Osteocyte (in vitro differentiated cells): ENCODE data around the gene LRRC56. TPM values are rescaled to one million over a fixed set of nuclear protein-coding genes. Genes with fewer than 3 reads are reported as not detected.
"Not testable (repeated sequence)": the region's sequence is repeated elsewhere in the genome, so short reads cannot be mapped to it uniquely, and the experiment has no call there.

ENCODE experiments used
- DNase-seq: peaks from one replicate; pipeline ENCODE4 v3.0.0; 2021; ENCODE audit warnings: mixed read lengths; ENCODE audit not compliant: unreplicated experiment; ENCODE audit errors: extremely low spot score
- H3K27ac Mint-ChIP-seq: one replicate; pipeline ENCODE4 v1.8.0; 2021; ENCODE audit warnings: mild to moderate bottlenecking, mixed read lengths; ENCODE audit not compliant: unreplicated experiment
- H3K27me3 Mint-ChIP-seq: one replicate; pipeline ENCODE4 v1.8.0; 2021; ENCODE audit warnings: mixed read lengths; ENCODE audit not compliant: unreplicated experiment
- H3K36me3 Mint-ChIP-seq: one replicate; pipeline ENCODE4 v1.8.0; 2021; ENCODE audit warnings: mixed read lengths; ENCODE audit not compliant: unreplicated experiment
- H3K4me1 Mint-ChIP-seq: one replicate; pipeline ENCODE4 v1.8.0; 2021; ENCODE audit warnings: mixed read lengths; ENCODE audit not compliant: unreplicated experiment
- H3K4me3 Mint-ChIP-seq: one replicate; pipeline ENCODE4 v1.8.0; 2021; ENCODE audit warnings: mild to moderate bottlenecking, moderate library complexity, mixed read lengths; ENCODE audit not compliant: unreplicated experiment
- H3K9me3 Mint-ChIP-seq: one replicate; pipeline ENCODE4 v1.8.0; 2021; ENCODE audit warnings: mixed read lengths; ENCODE audit not compliant: unreplicated experiment
- total RNA-seq: library from RNA; stranded (reverse); gene quantifications from 2 replicates; pipeline ENCODE4 v1.2.1, GENCODE V29; 2021
- TF ChIP-seq, protein P1 (sequence below): fragments of 200-600 bp; sonication (generic); IDR thresholded peaks from 2 replicates; pipeline ENCODE4 v1.5.0; 2021; ENCODE audit warnings: antibody characterized with exemption, mild to moderate bottlenecking, moderate library complexity

Gene LRRC56
- total RNA-seq, 1 donor from 2014 or later: 3.7 TPM

DNA sequence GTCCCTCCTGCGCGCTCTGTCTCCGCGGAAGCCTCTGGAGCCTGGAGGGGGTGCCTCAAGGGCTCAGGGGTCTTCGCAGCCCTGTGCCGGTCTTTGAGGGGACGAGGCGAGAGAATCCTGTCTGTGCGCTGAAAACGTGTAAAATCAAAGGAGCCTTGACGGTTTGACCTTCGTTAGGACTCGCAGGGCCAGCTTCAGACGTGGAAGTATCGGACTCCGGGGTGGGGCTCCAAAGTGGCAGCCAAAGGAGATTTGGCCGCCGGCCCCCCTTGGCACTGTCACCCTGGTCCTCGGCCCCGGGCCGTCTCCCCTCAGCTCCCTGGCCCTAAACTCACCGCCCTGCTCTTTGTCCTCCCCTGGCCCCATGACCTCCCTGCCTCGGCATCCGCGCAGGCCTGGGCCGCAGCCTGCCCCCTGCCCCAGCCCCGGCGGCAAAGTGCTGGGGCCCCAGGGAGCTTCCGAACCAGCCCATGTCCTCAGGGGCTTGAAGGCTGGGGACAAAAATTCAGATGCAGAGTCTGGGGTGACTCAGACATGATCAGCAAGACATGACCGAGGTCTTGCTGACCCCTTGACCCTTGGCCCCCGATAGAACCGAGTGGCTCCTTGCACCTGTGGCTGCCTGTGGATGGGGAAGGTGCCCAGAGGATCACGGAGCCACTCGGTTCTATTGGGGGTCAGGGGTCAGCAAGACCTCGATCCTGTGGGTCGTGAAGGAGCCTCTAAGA is 32.0 kb downstream of the LRRC56 start:
- no peaks in the 10 kb centered on the region for H3K27me3 Mint-ChIP-seq
- no peaks in the 10 kb centered on the region for H3K36me3 Mint-ChIP-seq
- H3K4me1 Mint-ChIP-seq: peaks cover 10% of the 10 kb centered on the region
- peak overlapping the region; percentile 65 for H3K4me3 Mint-ChIP-seq
- TF ChIP-seq, protein P1, sequence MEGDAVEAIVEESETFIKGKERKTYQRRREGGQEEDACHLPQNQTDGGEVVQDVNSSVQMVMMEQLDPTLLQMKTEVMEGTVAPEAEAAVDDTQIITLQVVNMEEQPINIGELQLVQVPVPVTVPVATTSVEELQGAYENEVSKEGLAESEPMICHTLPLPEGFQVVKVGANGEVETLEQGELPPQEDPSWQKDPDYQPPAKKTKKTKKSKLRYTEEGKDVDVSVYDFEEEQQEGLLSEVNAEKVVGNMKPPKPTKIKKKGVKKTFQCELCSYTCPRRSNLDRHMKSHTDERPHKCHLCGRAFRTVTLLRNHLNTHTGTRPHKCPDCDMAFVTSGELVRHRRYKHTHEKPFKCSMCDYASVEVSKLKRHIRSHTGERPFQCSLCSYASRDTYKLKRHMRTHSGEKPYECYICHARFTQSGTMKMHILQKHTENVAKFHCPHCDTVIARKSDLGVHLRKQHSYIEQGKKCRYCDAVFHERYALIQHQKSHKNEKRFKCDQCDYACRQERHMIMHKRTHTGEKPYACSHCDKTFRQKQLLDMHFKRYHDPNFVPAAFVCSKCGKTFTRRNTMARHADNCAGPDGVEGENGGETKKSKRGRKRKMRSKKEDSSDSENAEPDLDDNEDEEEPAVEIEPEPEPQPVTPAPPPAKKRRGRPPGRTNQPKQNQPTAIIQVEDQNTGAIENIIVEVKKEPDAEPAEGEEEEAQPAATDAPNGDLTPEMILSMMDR: no peak
- H3K9me3 Mint-ChIP-seq: no peaks in the 10 kb centered on the region
- no peak overlapping the region for H3K27ac Mint-ChIP-seq
- DNase-seq: no peak

DNA sequence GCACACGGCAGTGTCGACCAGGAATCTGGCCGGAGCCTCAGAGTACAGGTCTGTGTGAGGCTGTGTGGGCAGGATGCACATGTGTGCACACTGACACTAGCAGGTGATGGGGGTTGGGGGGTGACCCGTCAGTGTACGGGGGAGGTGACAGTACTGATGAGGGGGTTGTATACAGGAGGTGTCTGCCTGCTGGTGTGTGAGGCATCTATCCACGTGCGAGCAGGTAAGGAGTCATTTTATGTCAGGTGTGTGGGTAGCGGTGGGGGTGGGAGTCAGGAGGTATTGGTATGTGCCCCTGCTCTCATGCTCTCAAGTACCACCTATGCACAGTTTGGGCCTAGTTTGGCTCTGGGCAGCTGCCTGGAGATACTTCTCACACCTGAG is 34.5 kb downstream of the LRRC56 start:
- peaks cover 3% of the 10 kb centered on the region for H3K27me3 Mint-ChIP-seq
- H3K36me3 Mint-ChIP-seq: no peaks in the 10 kb centered on the region
- no peak overlapping the region for H3K27ac Mint-ChIP-seq
- no peaks in the 10 kb centered on the region for H3K9me3 Mint-ChIP-seq
- no peak overlapping the region for H3K4me3 Mint-ChIP-seq
- TF ChIP-seq, protein P1: no peak
- H3K4me1 Mint-ChIP-seq: peaks cover 12% of the 10 kb centered on the region
- no peak for DNase-seq

DNA sequence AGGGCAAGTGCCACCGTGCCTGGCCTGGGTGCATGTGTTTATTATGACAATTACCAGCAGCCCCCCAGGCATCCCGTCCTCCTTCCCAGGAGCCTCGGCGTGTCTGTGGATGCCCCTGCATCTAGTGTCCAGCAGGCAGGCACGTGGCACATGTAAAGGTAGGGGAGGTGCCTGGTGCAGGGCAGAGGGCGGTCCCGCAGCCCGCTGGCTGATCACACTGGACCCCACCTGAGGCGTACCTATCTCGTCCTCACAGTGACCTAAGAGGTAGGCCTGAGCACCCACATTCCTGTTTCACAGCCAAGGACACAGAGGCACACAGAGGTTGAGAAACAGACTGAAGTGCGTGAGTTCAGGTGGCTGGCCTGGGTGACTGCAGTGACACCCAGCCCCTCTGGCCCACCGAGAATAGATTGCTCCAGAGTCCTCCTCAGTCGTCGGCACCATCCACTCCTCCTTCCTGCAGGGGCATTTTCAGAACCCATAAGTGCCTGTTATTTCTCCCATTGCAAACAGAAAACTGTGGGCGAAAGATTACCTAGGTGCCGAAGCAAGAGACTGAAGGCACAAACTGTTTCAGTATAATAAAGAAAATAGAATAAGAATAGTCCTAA is 35.9 kb downstream of the LRRC56 start:
- peaks cover 21% of the 10 kb centered on the region for H3K4me1 Mint-ChIP-seq
- no peaks in the 10 kb centered on the region for H3K9me3 Mint-ChIP-seq
- TF ChIP-seq, protein P1: no peak
- no peaks in the 10 kb centered on the region for H3K36me3 Mint-ChIP-seq
- no peak overlapping the region for H3K27ac Mint-ChIP-seq
- H3K27me3 Mint-ChIP-seq: peaks cover 3% of the 10 kb centered on the region
- no peak for DNase-seq
- H3K4me3 Mint-ChIP-seq: no peak overlapping the region

DNA sequence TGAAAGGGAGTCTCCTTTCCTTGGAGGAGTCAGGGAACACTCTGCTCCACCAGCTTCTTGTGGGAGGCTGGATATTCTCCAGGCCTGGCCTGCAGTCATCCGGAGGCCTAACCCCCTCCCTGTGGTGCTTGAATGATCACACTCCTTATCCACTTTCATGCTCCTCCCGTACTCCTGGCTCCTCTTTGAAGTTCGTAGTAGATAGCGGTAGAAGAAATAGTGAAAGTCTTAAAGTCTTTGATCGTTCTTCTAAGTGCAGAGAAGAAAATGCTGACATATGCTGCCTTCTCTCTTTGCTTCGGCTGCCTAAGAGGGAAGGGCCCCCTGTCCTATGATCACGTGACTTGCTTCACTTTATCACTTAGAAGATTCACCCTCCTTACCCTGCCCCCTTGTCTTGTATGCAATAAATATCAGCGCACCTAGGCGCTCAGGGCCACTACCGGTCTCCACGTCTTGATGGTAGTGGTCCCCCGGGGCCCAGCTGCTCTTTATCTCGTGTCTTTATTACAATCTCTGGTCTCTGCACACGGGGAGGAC is 36.8 kb downstream of the LRRC56 start:
- not testable (repeated sequence) for H3K27ac Mint-ChIP-seq, DNase-seq, H3K27me3 Mint-ChIP-seq, H3K36me3 Mint-ChIP-seq, H3K9me3 Mint-ChIP-seq
- H3K4me3 Mint-ChIP-seq: peak overlapping the region; percentile 79
- peaks cover 29% of the 10 kb centered on the region for H3K4me1 Mint-ChIP-seq

DNA sequence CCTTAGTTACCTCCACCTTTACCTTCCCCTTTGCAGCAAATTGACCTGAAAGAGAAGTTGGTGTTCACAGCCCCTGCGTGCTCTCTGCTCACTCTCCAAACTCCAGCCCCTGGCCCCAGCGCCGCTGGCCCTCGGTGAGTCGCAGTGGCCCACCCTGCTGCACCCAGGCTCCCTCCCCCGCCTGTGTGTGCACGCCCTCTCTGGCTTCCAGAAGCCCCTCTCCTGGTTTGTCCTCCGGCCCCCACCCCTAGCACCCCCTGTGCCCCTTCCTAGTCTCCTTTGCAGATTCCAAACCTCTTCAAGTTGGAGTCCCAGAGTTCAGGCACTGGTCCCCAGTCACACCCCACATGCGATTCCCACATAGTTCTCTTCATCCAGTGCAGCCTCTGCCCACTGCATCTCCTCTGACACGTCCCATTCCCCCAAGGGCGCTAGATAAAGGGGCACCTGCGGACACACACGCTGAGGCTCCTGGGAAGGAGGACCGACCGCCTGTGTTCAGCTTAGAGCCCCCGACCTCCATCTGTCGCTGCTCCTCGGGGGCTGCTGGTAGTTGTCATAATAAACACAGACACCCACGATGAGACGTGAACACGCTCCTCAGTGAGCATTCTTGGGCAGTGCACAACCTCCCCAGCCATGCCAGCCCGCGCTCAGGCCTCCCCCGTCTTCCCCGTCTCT is 37.4 kb downstream of the LRRC56 start:
- peak overlapping the region; percentile 79 for H3K4me3 Mint-ChIP-seq
- TF ChIP-seq, protein P1: no peak
- H3K4me1 Mint-ChIP-seq: peaks cover 34% of the 10 kb centered on the region

More for the DNA sequence above, 37.4 kb downstream of the LRRC56 start:
- DNase-seq: no peak
- H3K27me3 Mint-ChIP-seq: peaks cover 3% of the 10 kb centered on the region
- H3K9me3 Mint-ChIP-seq: no peaks in the 10 kb centered on the region
- no peak overlapping the region for H3K27ac Mint-ChIP-seq
- H3K36me3 Mint-ChIP-seq: no peaks in the 10 kb centered on the region
